Posterior cingulate gyrus (tissue), 11 donors: ENCODE results near the gene ANKRD16.

Experiments used
- DNase-seq, 10 donors: peaks; one replicate each; pipeline versions ENCODE4 v3.0.0 to v3.0.0-alpha.2; 2020 to 2021; ENCODE audit warnings: mixed read lengths in 3 of 10
- intact Hi-C: fragments of 100-400 bp; cut with DNase I; formaldehyde crosslinking; loops from one replicate; pipeline ENCODE4 v1.15.1; 2023

ANKRD16 gene

GRCh38 chr10:5905854-5906507 is 16.3 kb upstream of the ANKRD16 start:
- intact Hi-C loops = no loop called here
- no peak for DNase-seq

GRCh38 chr10:5904227-5904626 is 14.5 kb upstream of the ANKRD16 start:
- intact Hi-C loops = no loop called here
- DNase-seq = no peak

- intact Hi-C loops = no loop called here
- no peak for DNase-seq
Measured at GRCh38 chr10:5903563-5903962, 13.9 kb upstream of the ANKRD16 start.

- DNase-seq = no peak
- intact Hi-C loops = no loop called here
Measured at GRCh38 chr10:5902511-5903274, 13.0 kb upstream of the ANKRD16 start.

GRCh38 chr10:5900247-5900646 is 10.6 kb upstream of the ANKRD16 start:
- DNase-seq = no peak
- intact Hi-C loops = no loop called here

- intact Hi-C loops = no loop called here
Measured at GRCh38 chr10:5898163-5898562, 8.5 kb upstream of the ANKRD16 start.

GRCh38 chr10:5897504-5897903 is 7.8 kb upstream of the ANKRD16 start:
- intact Hi-C loops = no loop called here

More at GRCh38 chr10:5898163-5898562, 8.5 kb upstream of the ANKRD16 start:
- DNase-seq = no peak

GRCh38 chr10:5897053-5897340 is 7.3 kb upstream of the ANKRD16 start:
- DNase-seq = no peak
- intact Hi-C loops = no loop called here

More at GRCh38 chr10:5897504-5897903, 7.8 kb upstream of the ANKRD16 start:
- DNase-seq = no peak

- no peak for DNase-seq
- intact Hi-C loops = no loop called here
Measured at GRCh38 chr10:5896208-5897052, 6.7 kb upstream of the ANKRD16 start.

GRCh38 chr10:5895804-5896203 is 6.1 kb upstream of the ANKRD16 start:
- intact Hi-C loops = no loop called here
- peak in 1 of 10 donors; percentile 26 for DNase-seq

- intact Hi-C loops = no loop called here
- no peak for DNase-seq
Measured at GRCh38 chr10:5895365-5895764, 5.7 kb upstream of the ANKRD16 start.

GRCh38 chr10:5894873-5895272 is 5.2 kb upstream of the ANKRD16 start:
- intact Hi-C loops = loop anchor here (5.0 kb wide), 1 partner anchor 208 kb away; no protein-coding TSS in a partner anchor
- peak in 2 of 10 donors; percentile 19 to 46 for DNase-seq

- intact Hi-C loops = loop anchor here (5.0 kb wide), 1 partner anchor 207 kb away; no protein-coding TSS in a partner anchor
- peak in 1 of 10 donors; percentile 17 for DNase-seq
Measured at GRCh38 chr10:5894403-5894802, 4.7 kb upstream of the ANKRD16 start.

GRCh38 chr10:5893321-5893720 is 3.6 kb upstream of the ANKRD16 start:
- DNase-seq = no peak
- intact Hi-C loops = loop anchor here (5.0 kb wide), 1 partner anchor 206 kb away; no protein-coding TSS in a partner anchor

- intact Hi-C loops = loop anchor here (5.0 kb wide), 1 partner anchor 205 kb away; no protein-coding TSS in a partner anchor
- DNase-seq = no peak
Measured at GRCh38 chr10:5892007-5892406, 2.3 kb upstream of the ANKRD16 start.

GRCh38 chr10:5891009-5891408 is 1.3 kb upstream of the ANKRD16 start:
- intact Hi-C loops = loop anchor here (5.0 kb wide), 1 partner anchor 204 kb away; no protein-coding TSS in a partner anchor
- no peak for DNase-seq

- DNase-seq = no peak
- intact Hi-C loops = loop anchor here (1.0 to 5.0 kb wide), 2 partner anchors 77 to 203 kb away; partner anchors contain the start of gene GDI2
Measured at GRCh38 chr10:5890452-5890915, 791 bp upstream of the ANKRD16 start.

GRCh38 chr10:5888843-5889623 is 660 bp downstream of the ANKRD16 start:
- DNase-seq = peak in 7 of 10 donors; percentile 8 to 86 (median 39)
- intact Hi-C loops = no loop called here

GRCh38 chr10:5888351-5888750 is 1.3 kb downstream of the ANKRD16 start:
- DNase-seq = no peak
- intact Hi-C loops = no loop called here

GRCh38 chr10:5887641-5888040 is 2.1 kb downstream of the ANKRD16 start:
- intact Hi-C loops = no loop called here
- DNase-seq = no peak
